GM21619 (cell line): ENCODE results near the gene TLR9.
"Not testable (repeated sequence)": the region's sequence is repeated elsewhere in the genome, so short reads cannot be mapped to it uniquely, and the experiment has no call there.

Experiments used
- ATAC-seq: cut with Tn5 transposase; IDR thresholded peaks from one replicate; pipeline ENCODE4 v1.9.1; 2021; ENCODE audit not compliant: unreplicated experiment

TLR9 gene

GRCh38 chr3:52225452-52226228 is at the start of gene TLR9:
Gene TLR9 (minus strand): TSS chr3:52225645. CDS start chr3:52225529, 116 bp downstream.
- peak; percentile 80 for ATAC-seq

DNA sequence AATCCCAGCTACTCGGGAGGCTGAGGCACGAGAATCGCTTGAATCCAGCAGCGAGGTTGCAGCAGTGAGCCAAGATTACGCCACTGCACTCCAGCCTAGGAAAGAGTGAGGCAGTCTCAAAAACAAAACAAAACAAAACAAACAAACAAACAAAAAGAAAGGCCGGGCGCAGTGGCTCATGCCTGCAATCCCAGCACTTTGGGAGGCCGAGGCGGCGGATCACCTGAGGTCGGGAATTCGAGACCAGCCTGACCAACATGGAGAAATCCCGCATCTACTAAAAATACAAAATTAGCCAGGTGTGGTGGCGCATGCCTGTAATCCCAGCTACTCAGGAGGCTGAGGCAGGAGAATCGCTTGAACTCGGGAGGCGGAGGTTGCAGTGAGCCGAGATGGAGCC is 49.3 kb upstream of the TLR9 start:
- not testable (repeated sequence) for ATAC-seq

DNA sequence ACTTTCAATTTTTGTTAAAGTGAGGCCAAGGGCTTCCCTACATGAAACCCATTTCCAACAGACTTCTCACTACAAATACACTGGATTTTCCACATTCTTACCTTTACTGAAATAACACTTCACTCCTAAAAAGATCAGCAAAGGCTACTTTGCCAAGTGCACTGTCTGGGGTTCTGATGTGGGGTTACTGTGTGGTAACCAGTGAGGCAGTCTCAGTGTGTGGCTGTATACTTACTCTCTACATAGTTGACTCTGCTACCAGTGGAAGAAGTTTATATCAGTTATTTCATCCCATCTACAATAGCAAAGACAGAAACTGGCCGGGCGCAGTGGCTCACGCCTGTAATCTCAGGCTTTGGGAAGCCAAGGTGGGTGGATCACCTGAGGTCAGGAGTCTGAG is 47.4 kb upstream of the TLR9 start:
- ATAC-seq, result no peak

DNA sequence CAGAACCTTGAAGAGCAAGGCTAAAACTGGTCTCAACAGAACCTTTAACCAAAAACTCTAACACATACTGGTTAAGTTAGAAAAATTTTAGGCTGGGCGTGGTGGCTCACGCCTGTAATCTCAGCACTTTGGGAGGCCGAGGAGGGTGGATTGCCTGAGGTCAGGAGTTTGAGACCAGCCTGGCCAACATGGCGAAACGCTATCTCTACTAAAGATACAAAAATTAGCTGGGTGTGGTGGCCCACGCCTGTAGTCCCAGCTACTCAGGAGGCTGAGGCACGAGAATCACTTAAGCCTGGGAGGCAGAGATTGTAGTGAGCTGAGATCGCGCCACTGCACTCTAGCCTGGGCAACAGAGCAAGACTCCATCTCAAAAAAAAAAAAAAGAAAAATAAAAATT is 46.7 kb upstream of the TLR9 start:
- ATAC-seq, result not testable (repeated sequence)

GRCh38 chr3:52270252-52270754 is 44.9 kb upstream of the TLR9 start:
- ATAC-seq, result no peak

- ATAC-seq, result no peak
Measured at GRCh38 chr3:52269776-52270175, 44.3 kb upstream of the TLR9 start.

- no peak for ATAC-seq
Measured at GRCh38 chr3:52268036-52268435, 42.6 kb upstream of the TLR9 start.

GRCh38 chr3:52265387-52265786 is 39.9 kb upstream of the TLR9 start:
- ATAC-seq, result no peak

GRCh38 chr3:52262447-52262846 is 37.0 kb upstream of the TLR9 start:
- no peak for ATAC-seq

- ATAC-seq, result no peak
Measured at GRCh38 chr3:52259448-52259847, 34.0 kb upstream of the TLR9 start.

DNA sequence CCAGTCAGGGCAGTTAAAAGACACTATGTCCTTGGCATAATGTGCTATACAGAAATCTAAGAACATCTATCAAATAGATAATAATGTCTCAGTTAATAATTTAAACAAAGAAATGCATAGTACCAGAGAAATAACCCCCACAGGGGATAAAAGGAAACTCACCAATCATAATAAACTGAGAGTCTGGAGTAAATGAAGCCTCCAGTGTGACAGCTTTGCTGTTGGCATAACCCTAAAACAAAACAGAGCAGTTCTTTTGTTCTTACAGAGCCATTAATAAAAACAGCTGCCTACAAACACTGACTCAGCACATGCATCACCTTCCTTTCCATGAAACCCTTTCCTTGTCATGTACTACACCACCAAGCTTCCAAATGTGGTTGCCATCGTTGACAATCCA is 33.6 kb upstream of the TLR9 start:
- no peak for ATAC-seq

- no peak for ATAC-seq
Measured at GRCh38 chr3:52257911-52258310, 32.5 kb upstream of the TLR9 start.

GRCh38 chr3:52256622-52257021 is 31.2 kb upstream of the TLR9 start:
- no peak for ATAC-seq

DNA sequence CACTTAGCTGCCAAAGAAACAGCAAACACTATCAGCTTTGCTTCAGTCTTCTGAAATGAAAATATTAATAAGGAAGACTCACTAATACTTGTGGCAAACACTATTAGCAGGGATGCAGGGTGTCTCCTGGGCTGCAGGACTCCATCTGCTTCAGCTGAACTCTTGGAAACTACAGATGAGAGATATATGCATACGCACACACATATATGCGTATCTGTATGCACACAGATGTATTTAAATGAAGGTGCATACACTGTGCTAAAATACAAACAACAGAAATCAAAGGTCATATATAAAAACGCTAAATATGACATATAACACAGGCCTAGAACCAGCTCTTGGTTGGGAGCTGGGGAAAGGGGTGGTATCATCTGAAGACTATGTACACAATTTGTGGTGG is 30.7 kb upstream of the TLR9 start:
- no peak for ATAC-seq

- no peak for ATAC-seq
Measured at GRCh38 chr3:52254608-52255007, 29.2 kb upstream of the TLR9 start.

- ATAC-seq, result peak; percentile 96
Measured at GRCh38 chr3:52253314-52254304, 28.2 kb upstream of the TLR9 start.

DNA sequence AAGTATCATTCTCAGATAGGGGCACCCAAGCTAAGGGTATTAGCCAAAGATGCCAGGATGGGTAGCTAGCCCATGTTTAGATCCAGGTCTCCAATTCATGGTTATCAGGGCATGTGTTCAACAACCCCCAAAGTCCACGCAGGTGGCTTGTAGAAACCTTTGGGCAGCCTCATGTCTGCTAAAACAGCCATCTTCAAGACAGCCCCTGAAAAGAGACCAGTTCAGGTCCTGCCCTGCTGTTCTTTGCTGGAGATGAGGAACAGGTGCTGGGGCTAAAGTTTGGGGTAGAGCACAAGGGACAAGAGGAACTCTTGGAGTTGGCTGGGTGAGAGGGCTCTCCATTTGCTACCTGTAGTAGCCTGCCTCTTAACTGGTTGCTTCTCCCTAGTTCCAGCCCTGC is 24.7 kb upstream of the TLR9 start:
- no peak for ATAC-seq

- no peak for ATAC-seq
Measured at GRCh38 chr3:52249683-52250082, 24.2 kb upstream of the TLR9 start.

DNA sequence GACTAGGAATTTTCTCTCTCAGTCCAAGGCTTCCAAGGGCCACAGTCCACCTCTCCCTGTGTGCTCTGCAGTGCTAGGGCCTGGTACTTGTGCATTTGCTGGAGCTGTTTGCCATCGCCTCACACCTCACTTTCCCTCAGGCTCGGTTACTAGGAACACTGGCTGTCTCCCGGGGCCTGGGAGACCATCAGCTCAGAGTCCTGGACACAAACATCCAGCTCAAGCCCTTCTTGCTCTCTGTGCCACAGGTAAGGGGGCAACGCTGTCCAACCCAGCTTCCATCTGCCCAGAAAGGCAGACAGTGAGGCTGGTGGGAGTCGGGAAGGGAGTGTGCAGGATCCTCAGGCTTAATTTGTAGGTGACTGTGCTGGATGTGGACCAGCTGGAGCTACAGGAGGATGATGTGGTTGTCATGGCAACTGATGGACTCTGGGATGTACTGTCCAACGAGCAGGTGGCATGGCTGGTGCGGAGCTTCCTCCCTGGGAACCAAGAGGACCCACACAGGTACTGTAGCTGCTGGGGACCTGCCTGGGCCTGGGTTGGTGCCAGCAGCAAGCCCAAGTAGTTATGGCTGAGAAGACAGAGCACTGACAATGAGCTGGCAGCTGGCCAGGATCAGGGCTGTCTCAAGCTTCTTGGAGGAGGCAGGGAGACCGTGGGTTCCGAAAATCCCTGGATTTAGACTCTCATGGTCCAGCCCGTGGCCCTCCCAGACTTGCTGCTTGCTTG is 23.5 kb upstream of the TLR9 start:
- ATAC-seq, result no peak

GRCh38 chr3:52248165-52248541 is 22.7 kb upstream of the TLR9 start:
- ATAC-seq, result no peak
